T-helper 17 cell (primary cell): ENCODE data around the gene TXNDC11. TPM values are rescaled to one million over a fixed set of nuclear protein-coding genes. Genes with fewer than 3 reads are reported as not detected.

Experiments used
- ATAC-seq: fragments of 150-1000 bp; cut with Tn5 transposase; 2 replicates; pipeline ENCODE4 v1.10.0; 2021; ENCODE audit warnings: mild to moderate bottlenecking, moderate library complexity
- DNase-seq, 3 donors: peaks; one replicate each; pipeline versions ENCODE4 v3.0.0 to v3.0.0-alpha.2; 2020 to 2021
- H3K9me3 ChIP-seq: one replicate; pipeline ENCODE4 v1.7.0; 2013; ENCODE audit warnings: low read length, mild to moderate bottlenecking; ENCODE audit not compliant: control insufficient read depth, poor library complexity, severe bottlenecking
- H3K27ac Mint-ChIP-seq: one replicate; pipeline ENCODE4 v1.8.0; 2022; ENCODE audit warnings: mild to moderate bottlenecking, moderate library complexity, mixed read lengths
- H3K27me3 Mint-ChIP-seq: one replicate; pipeline ENCODE4 v1.8.0; 2022; ENCODE audit warnings: mixed read lengths
- H3K36me3 Mint-ChIP-seq: one replicate; pipeline ENCODE4 v1.8.0; 2022; ENCODE audit warnings: low read depth, mixed read lengths
- H3K4me1 Mint-ChIP-seq: one replicate; pipeline ENCODE4 v1.8.0; 2022; ENCODE audit warnings: mild to moderate bottlenecking, mixed read lengths
- H3K4me3 Mint-ChIP-seq: one replicate; pipeline ENCODE4 v1.8.0; 2022; ENCODE audit warnings: mild to moderate bottlenecking, moderate library complexity, mixed read lengths
- total RNA-seq, 4 donors: library from RNA in 2 of 4; stranded (reverse) in 2 of 4; gene quantifications; one replicate each; pipeline ENCODE4 v1.2.3 and lab custom pipeline; 2022 to 2026

TXNDC11 gene
- total RNA-seq, 2 donors from 2014 or later = 87.5 to 103 TPM

DNA sequence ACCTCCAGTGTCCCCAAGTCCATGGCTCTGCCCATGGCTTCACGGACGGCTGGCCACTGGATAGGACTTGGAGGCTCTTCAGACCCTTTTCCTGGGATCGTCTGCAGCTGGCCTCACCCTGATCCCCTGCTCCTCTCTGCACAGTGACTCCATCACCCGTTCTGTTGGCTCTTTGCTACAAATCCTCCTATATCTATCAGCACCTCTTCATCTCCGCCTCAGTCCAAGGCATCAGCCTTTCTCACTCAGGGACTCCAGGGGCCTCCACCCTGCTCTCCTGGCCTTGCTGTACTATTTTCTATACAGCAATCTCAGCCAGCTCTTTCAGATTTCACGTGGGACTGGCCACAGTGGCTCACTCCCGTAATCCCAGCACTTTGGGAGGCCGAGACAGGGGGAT, 85.1 kb downstream of the TXNDC11 start:
- Mint-ChIP-seq H3K27me3 (no peaks in the 10 kb centered on the region), H3K4me1 (peaks cover 11% of the 10 kb centered on the region), H3K27ac (peak overlapping the region; percentile 41), H3K4me3 (no peak overlapping the region), H3K36me3 (no peaks in the 10 kb centered on the region)
- DNase-seq (no peak), ATAC-seq (no peak)
- no peaks in the 10 kb centered on the region for H3K9me3 ChIP-seq

DNA sequence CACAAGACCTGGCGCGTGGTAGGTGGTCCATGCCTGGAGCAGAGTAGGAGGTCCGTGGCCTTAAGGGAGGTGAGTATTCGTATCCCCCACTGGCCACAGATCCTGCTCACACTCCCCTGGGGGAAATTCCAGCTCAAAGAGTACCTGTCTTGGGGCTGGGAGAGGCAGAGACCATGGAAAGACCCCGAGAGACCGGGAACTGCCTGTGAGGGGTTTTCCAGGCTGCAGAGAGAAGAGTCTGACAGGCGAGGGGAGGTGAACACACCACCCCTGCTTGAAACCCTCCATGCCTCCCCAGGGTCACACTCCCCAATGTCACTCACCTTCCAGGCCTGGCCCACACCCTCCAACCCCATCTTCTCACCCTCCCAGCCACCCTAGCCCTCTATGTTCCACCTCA, 87.0 kb downstream of the TXNDC11 start:
- Mint-ChIP-seq H3K27me3 (peaks cover 7% of the 10 kb centered on the region), H3K36me3 (peaks cover 4% of the 10 kb centered on the region), H3K4me1 (peaks cover 17% of the 10 kb centered on the region), H3K27ac (no peak overlapping the region), H3K4me3 (no peak overlapping the region)
- DNase-seq (no peak), ATAC-seq (no peak)
- no peaks in the 10 kb centered on the region for H3K9me3 ChIP-seq

DNA sequence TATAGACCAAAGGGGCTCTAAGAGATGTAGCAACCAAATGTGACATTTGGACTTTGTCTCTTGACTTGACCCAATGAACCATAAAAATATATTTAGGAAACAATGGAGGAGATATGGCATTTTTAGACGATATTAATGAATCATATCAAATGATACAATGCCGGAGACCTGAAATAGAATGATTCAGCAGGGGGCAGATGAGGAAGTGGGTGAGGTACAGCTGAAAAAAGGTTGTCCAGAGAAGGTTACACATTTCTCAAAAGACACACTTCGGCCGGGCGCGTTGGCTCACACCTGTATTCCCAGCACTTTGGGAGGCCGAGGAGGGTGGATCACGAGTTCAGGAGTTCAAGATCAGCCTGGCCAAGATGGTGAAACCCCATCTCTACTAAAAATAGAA, 90.9 kb downstream of the TXNDC11 start:
- no peaks in the 10 kb centered on the region for H3K9me3 ChIP-seq
- H3K4me3 Mint-ChIP-seq = no peak overlapping the region
- DNase-seq (no peak), ATAC-seq (no peak)
- peaks cover 6% of the 10 kb centered on the region for H3K36me3 Mint-ChIP-seq
- H3K27ac Mint-ChIP-seq = peak overlapping the region; percentile 29
- H3K27me3 Mint-ChIP-seq = peaks cover 7% of the 10 kb centered on the region
- peaks cover 12% of the 10 kb centered on the region for H3K4me1 Mint-ChIP-seq

DNA sequence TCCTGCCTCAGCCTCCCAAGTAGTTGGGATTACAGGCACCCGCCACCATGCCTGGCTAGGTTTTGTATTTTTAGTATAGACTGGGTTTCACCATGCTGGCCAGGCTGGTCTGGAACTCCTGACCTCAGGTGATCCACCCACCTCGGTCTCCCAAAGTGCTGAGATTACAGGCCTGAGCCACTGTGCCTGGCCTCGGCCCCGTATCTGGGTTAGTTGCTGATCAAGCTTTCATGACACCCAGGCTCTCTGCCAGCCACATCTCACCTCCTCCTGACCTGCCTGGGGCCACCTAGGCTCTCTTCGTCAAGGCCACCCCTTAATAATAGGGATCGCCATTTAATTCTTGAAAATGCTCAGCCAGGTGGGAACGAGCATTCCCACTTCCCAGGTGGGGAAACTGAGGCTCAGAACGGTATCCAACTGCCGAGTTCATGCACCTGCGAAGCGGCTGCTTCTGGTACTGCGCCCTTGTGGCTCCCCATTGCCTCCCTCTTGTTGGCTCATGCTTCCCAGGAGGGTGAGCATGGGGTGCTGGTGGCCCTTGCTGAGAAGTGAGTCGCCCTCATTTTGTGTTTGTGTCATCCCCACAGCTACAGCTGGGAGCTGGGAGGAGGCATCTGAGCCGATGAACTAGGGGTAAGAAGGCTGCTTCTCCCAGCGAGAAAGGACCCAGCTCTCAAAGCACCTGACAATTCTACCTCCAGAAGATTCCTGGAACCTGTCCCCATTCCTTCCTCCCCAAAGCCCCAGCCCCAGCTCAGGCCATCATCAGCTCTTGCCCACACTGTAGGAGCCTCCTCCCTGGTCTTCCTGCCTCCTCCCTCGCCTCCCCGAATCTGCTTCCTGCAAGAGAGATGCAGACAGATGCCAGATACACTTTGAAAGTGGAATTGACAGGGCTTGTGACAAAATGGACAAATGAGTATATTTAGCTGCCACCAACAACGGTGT, 91.7 kb downstream of the TXNDC11 start:
- DNase-seq (no peak), ATAC-seq (no peak)
- Mint-ChIP-seq H3K27ac (peak overlapping the region; percentile 29), H3K36me3 (peaks cover 6% of the 10 kb centered on the region), H3K4me1 (peaks cover 12% of the 10 kb centered on the region), H3K4me3 (no peak overlapping the region), H3K27me3 (peaks cover 7% of the 10 kb centered on the region)
- H3K9me3 ChIP-seq = no peaks in the 10 kb centered on the region

DNA sequence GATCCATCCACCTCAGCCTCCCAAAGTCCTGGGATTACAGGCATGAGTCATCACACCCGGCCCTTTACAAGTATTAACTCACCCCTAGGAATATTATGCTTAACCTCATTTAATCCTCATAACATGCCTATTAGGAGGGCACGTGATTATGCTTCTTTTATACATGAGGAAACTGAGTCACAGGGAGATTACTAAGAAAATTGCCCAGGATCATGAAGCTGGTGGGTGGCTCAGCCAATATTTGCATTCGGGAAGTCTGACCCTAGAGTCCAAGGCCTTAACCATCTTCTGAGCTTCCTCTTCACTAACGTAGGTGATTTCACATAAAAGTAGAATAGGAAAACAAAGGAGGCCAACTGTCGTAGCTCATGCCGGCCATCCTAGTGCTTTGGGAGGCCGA, 93.4 kb downstream of the TXNDC11 start:
- H3K27ac Mint-ChIP-seq = no peak overlapping the region
- H3K9me3 ChIP-seq = no peaks in the 10 kb centered on the region
- DNase-seq = no peak
- ATAC-seq = no peak
- H3K4me1 Mint-ChIP-seq = peaks cover 10% of the 10 kb centered on the region
- peaks cover 6% of the 10 kb centered on the region for H3K36me3 Mint-ChIP-seq
- H3K4me3 Mint-ChIP-seq = no peak overlapping the region
- H3K27me3 Mint-ChIP-seq = peaks cover 7% of the 10 kb centered on the region

DNA sequence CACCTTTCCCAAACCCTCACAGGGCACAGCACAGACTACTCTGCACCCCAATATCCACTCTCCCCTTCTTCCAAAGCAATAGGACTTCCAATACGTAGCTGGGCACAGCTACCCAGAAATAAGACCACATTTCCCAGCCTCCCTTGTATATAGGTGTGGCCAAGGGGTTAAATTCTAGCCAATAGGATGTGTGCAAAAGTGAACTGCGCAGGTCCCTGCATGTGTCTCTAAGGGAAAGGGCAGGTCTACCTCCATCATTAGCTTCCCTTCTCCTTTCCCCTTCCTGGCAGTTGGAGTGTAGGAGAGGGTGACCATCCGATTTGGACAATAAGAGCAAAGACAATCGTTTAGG, 99.9 kb downstream of the TXNDC11 start:
- ATAC-seq (no peak), DNase-seq (no peak)
- Mint-ChIP-seq H3K27me3 (peaks cover 14% of the 10 kb centered on the region), H3K4me1 (peaks cover 9% of the 10 kb centered on the region), H3K27ac (peak overlapping the region; percentile 37), H3K4me3 (no peak overlapping the region), H3K36me3 (peaks cover 3% of the 10 kb centered on the region)
- no peaks in the 10 kb centered on the region for H3K9me3 ChIP-seq

DNA sequence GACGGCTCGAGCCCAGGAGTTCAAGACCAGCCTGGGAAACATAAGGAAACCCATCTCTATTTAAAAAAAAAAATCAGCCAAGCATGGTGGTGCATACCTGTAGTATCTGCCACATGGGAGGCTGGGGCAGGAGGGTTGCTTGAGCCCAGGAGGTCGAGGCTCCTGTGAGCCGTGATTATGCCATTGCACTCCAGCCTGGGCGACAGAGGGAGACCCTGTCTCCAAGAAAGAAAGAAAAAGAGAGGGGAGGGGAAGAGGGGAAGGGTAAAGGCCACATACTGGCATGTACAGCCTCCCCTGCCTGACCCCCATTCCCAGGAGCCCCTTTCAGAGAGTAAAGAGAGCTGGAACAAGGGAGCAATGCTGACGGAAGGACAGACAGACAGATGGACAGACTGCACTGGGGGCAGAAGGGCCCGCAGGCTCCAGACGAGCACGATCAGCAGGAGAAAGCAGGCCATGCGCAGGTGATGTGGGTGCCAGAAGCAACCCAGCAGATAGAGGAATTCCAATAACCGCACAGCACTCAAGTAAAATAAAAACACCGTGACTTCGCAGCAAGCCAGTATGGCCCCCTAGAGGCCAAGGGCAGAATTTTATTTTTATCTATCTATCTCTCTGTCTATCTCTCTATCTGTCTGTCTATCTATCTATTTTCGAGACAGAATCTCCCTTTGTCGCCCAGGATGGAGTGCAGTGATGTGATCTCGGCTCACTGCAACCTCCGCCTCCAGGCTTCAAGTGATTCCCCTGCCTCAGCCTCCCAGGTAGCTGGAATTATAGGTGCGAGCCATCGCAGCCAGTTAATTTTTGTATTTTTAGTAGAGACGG, 101.5 kb downstream of the TXNDC11 start:
- Mint-ChIP-seq H3K27ac (no peak overlapping the region), H3K36me3 (peaks cover 3% of the 10 kb centered on the region), H3K27me3 (peaks cover 14% of the 10 kb centered on the region), H3K4me3 (peak overlapping the region; percentile 41), H3K4me1 (peaks cover 10% of the 10 kb centered on the region)
- no peaks in the 10 kb centered on the region for H3K9me3 ChIP-seq
- ATAC-seq (peak; percentile 83), DNase-seq (peak in 1 of 3 donors; percentile 14)

DNA sequence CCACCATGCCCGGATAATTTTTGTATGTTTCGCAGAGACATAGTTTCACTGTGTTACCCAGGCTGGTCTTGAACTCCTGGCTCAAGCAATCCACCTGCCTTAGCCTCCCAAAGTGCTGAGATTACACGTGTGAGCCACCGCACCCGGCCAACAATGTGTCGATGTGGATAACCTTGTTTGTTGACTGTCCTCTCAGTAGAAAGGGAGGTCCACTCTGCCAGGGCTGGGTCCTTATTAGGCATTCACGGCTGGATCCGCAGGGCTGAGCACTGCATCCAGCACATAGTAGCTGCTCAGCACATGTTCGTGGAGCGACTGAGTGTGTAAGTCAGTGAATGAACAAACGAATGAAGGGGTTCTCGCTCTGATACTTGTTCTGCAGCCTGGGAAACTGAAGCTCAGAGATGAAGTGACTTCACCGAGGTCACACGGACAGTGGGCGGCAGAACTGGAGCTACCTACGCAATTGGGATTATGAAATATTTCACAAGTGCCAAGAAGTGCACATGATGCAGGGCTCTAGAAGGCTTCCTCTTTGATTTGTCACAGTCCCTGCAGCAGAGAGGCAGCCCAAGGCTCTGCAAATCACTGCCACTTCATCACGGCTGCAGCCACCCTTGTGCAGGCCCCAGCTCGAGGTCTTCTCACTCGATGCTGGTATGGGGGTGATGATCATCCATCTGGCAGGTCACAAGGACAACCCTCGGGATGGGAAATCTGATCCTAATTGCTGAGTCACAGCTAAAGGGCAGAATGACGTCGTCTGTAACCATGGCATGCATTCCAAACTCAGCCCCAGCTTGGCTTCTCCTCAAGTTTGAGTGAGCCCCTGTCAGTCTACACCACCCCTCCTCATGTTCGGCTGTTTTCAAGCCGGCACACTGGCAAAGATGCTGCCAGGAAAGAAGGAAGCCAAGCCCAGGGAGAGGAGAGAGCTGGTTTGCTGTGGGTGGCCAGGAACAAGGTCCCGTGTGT, 102.4 kb downstream of the TXNDC11 start:
- Mint-ChIP-seq H3K4me3 (no peak overlapping the region), H3K36me3 (peaks cover 3% of the 10 kb centered on the region), H3K4me1 (peaks cover 13% of the 10 kb centered on the region), H3K27ac (no peak overlapping the region), H3K27me3 (peaks cover 14% of the 10 kb centered on the region)
- no peaks in the 10 kb centered on the region for H3K9me3 ChIP-seq
- peak; percentile 46 for ATAC-seq
- no peak for DNase-seq

DNA sequence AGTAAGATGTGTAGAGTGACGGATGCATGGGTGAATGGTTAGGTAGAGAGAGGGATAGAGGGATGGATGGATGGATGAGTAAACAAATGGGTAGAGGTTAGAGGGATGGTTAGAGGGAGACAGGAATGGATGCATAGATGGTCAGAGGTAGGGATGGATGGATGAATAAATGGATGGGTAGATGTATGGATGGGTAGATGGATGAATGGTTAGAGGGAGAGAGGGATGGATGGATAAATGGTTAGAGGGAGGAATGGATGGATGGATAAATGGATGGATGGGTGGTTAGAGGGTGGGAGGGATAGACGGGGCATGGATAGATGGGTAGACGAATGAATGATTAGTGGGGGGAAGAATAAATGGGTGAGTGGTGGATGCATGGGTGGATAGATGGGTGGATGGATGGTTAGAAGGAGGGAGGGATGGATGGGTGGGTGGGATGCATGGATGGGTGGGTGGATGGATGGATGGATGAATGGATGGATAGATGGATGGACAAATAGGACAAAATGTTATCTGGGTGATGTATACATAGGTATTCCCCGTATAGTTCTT, 103.6 kb downstream of the TXNDC11 start:
- Mint-ChIP-seq H3K36me3 (peaks cover 3% of the 10 kb centered on the region), H3K27me3 (peaks cover 11% of the 10 kb centered on the region), H3K4me1 (peaks cover 16% of the 10 kb centered on the region), H3K27ac (no peak overlapping the region), H3K4me3 (no peak overlapping the region)
- DNase-seq (no peak), ATAC-seq (no peak)
- no peaks in the 10 kb centered on the region for H3K9me3 ChIP-seq

DNA sequence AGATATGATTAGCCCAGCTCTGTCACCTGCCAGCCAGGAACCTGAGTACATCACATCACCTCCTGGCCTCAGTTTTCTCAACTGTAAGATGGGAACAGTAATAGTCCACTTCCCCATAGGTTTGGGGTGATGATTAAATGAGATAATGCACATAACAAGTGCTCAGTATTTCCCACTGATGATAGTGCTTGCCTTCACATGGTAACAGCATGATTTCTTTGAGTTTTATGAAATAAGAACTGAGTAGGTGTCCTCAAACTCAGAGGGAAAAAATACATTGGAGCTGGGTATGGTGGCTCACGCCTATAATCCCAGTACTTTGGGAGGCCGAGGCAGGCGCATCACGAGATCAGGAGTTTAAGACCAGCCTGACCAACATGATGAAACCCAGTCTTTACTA, 104.5 kb downstream of the TXNDC11 start:
- no peaks in the 10 kb centered on the region for H3K9me3 ChIP-seq
- H3K4me1 Mint-ChIP-seq = peaks cover 18% of the 10 kb centered on the region
- peaks cover 3% of the 10 kb centered on the region for H3K36me3 Mint-ChIP-seq
- no peak overlapping the region for H3K27ac Mint-ChIP-seq
- ATAC-seq (no peak), DNase-seq (no peak)
- no peak overlapping the region for H3K4me3 Mint-ChIP-seq
- H3K27me3 Mint-ChIP-seq = peaks cover 7% of the 10 kb centered on the region

DNA sequence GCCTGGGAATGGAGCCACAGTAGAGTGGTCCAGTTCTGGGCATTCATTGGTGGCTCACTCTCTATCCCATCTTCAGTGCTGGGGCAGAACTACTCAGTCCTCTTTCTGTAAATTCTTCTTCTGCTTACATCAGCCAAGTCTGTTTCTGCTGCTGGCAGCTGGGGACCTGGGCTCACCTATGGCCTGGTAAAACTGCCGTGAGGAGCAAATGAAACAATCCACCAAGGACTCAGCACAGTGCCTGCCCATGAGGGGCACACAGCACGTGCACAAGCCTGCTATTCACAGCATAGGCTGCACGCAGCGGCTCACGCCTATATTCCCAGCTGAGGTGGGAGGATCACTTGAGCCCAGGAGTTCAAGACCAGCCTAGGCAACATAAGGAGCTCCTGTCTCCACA, 105.3 kb downstream of the TXNDC11 start:
- H3K4me1 Mint-ChIP-seq = peaks cover 18% of the 10 kb centered on the region
- H3K9me3 ChIP-seq = no peaks in the 10 kb centered on the region
- DNase-seq = no peak
- H3K27ac Mint-ChIP-seq = no peak overlapping the region
- ATAC-seq = no peak
- no peaks in the 10 kb centered on the region for H3K27me3 Mint-ChIP-seq
- peaks cover 3% of the 10 kb centered on the region for H3K36me3 Mint-ChIP-seq
- no peak overlapping the region for H3K4me3 Mint-ChIP-seq

DNA sequence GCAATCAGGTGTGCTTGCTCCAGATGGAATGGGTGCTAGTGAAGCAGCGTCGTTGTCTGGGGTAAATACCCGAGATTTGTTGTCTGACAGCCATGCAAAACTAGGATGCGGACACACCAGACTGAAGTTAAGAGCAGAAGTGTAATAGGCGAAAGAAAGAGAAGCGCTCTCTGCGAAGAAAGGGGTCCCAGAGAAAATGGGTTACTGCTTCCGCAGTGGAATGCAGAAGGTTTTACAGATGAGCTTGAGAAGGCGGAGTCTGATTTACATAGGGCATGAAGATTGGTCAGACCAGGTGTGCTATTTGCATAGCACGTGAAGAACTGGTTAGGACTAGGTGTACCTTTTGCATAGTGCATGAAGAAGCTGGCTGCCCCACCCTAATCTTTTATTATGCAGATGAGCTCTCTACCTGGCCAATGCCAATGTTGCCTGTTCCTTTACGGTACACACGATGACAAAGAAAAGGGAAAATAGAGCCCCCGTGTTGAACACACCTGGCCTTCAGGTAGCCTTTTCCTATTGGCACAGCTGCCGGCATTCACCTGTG, 106.4 kb downstream of the TXNDC11 start:
- Mint-ChIP-seq H3K27me3 (no peaks in the 10 kb centered on the region), H3K4me3 (no peak overlapping the region), H3K36me3 (peaks cover 3% of the 10 kb centered on the region), H3K27ac (no peak overlapping the region), H3K4me1 (peaks cover 17% of the 10 kb centered on the region)
- ATAC-seq (no peak), DNase-seq (no peak)
- no peaks in the 10 kb centered on the region for H3K9me3 ChIP-seq
